IMR-90 (cell line): ENCODE measurements around the gene APOOL. TPM values are rescaled to one million over a fixed set of nuclear protein-coding genes. Genes with fewer than 3 reads are reported as not detected.
"Not testable (repeated sequence)": the region's sequence is repeated elsewhere in the genome, so short reads cannot be mapped to it uniquely, and the experiment has no call there.

Source experiments
- ATAC-seq: fragments of 200-7000 bp; cut with Tn5 transposase; 2 replicates; pipeline ENCODE4 v1.9.1; 2020; ENCODE audit warnings: low read depth, mild to moderate bottlenecking, moderate library complexity
- BruUV-seq: library from RNA; stranded (reverse); fragments of 400-500 nt; replicated peaks from 2 replicates; lab custom pipeline; 2021; lab: Mats Ljungman, UMichigan
- CTCF ChIA-PET: fragments of 300-600 bp; formaldehyde crosslinking; extraction: SDS; loops from one replicate; lab custom pipeline; 2021; ENCODE audit warnings: antibody characterized with exemption; lab: Yijun Ruan, JAX
- POLR2A ChIA-PET: fragments of 300-600 bp; sonication (Branson Sonifier 250); formaldehyde crosslinking; loops from one replicate; lab custom pipeline; 2022; ENCODE audit warnings: antibody characterized with exemption; ENCODE audit not compliant: unreplicated experiment; lab: Charles Lee
- DNase-seq: peaks from one replicate; pipeline ENCODE4 v3.0.0; 2013
- H2AFZ ChIP-seq: replicated peaks from 2 replicates; pipeline ENCODE3; 2013; ENCODE audit warnings: low read length, mild to moderate bottlenecking; ENCODE audit not compliant: poor library complexity
- H2AK5ac ChIP-seq: 2 replicates; pipeline ENCODE4 v1.6.1; 2013; ENCODE audit warnings: low read depth, low read length, inconsistent platforms
- H2AK9ac ChIP-seq: replicated peaks from 2 replicates; pipeline ENCODE3; 2013; ENCODE audit warnings: mild to moderate bottlenecking, low read depth, low read length, moderate library complexity; ENCODE audit not compliant: poor library complexity
- H2BK120ac ChIP-seq: 2 replicates; pipeline ENCODE4 v1.6.1; 2013; ENCODE audit warnings: low read depth, low read length, inconsistent platforms
- H2BK15ac ChIP-seq: 3 replicates; pipeline ENCODE4 v1.6.1; 2013; ENCODE audit warnings: low read depth, low read length, inconsistent platforms
- H2BK20ac ChIP-seq: 2 replicates; pipeline ENCODE4 v1.6.1; 2013; ENCODE audit warnings: low read depth, mild to moderate bottlenecking, inconsistent platforms, low read length, moderate library complexity
- H2BK5ac ChIP-seq: 2 replicates; pipeline ENCODE4 v1.6.1; 2013; ENCODE audit warnings: mild to moderate bottlenecking, low read depth, low read length, inconsistent platforms; ENCODE audit not compliant: poor library complexity, severe bottlenecking
- H3K14ac ChIP-seq: replicated peaks from 2 replicates; pipeline ENCODE4 v1.6.1; 2013; ENCODE audit warnings: low read depth, low read length, inconsistent platforms
- H3K18ac ChIP-seq: 2 replicates; pipeline ENCODE4 v1.6.1; 2013; ENCODE audit warnings: low read depth, low read length, control low read depth
- H3K23ac ChIP-seq: 2 replicates; pipeline ENCODE4 v1.6.1; 2013; ENCODE audit warnings: low read depth, low read length, inconsistent platforms
- H3K27ac ChIP-seq: 2 replicates; pipeline ENCODE4 v1.5.1; 2013; ENCODE audit warnings: mild to moderate bottlenecking, control low read depth, low read length; ENCODE audit not compliant: insufficient read depth
- H3K27me3 ChIP-seq: 2 replicates; pipeline ENCODE4 v1.6.1; 2013; ENCODE audit warnings: low read length; ENCODE audit not compliant: control insufficient read depth, insufficient read depth
- H3K36me3 ChIP-seq: 2 replicates; pipeline ENCODE4 v1.6.1; 2013; ENCODE audit warnings: low read length, mixed read lengths; ENCODE audit not compliant: control insufficient read depth, insufficient read depth
- H3K4ac ChIP-seq: 2 replicates; pipeline ENCODE4 v1.6.1; 2013; ENCODE audit warnings: low read depth, low read length, inconsistent platforms
- H3K4me1 ChIP-seq: 2 replicates; pipeline ENCODE4 v1.6.1; 2013; ENCODE audit warnings: low read length, mixed read lengths; ENCODE audit not compliant: control insufficient read depth, insufficient read depth
- H3K4me2 ChIP-seq: 2 replicates; pipeline ENCODE4 v1.6.1; 2013; ENCODE audit warnings: low read depth, mild to moderate bottlenecking, control low read depth, low read length, moderate library complexity
- H3K4me3 ChIP-seq: 2 replicates; pipeline ENCODE4 v1.5.1; 2013; ENCODE audit warnings: low read depth, mild to moderate bottlenecking, control low read depth, low read length, moderate library complexity; ENCODE audit not compliant: insufficient read depth
- H3K56ac ChIP-seq: 2 replicates; pipeline ENCODE4 v1.6.1; 2013; ENCODE audit warnings: low read length, inconsistent platforms; ENCODE audit not compliant: insufficient read depth; ENCODE audit errors: extremely low read depth
- H3K79me1 ChIP-seq, 2 experiments: 2 replicates each; pipeline ENCODE4 v1.6.1; 2013; ENCODE audit warnings: low read length in 2 of 2, inconsistent platforms in 1 of 2, low read depth in 1 of 2
- H3K9ac ChIP-seq: 2 replicates; pipeline ENCODE4 v1.6.1; 2013; ENCODE audit warnings: low read depth, low read length, control low read depth
- H3K9me1 ChIP-seq: 2 replicates; pipeline ENCODE4 v1.6.1; 2013; ENCODE audit warnings: low read length, inconsistent platforms; ENCODE audit not compliant: insufficient read depth
- H3K9me3 ChIP-seq: 2 replicates; pipeline ENCODE4 v1.6.1; 2013; ENCODE audit warnings: low read length; ENCODE audit not compliant: control insufficient read depth, insufficient read depth
- H4K20me1 ChIP-seq: 2 replicates; pipeline ENCODE4 v1.6.1; 2013; ENCODE audit warnings: low read length, inconsistent platforms; ENCODE audit not compliant: insufficient read depth
- H4K5ac ChIP-seq: 2 replicates; pipeline ENCODE4 v1.6.1; 2013; ENCODE audit warnings: mild to moderate bottlenecking, low read depth, low read length, control low read depth
- H4K8ac ChIP-seq, 2 experiments: 2 replicates each; pipeline ENCODE4 v1.6.1; 2013; ENCODE audit warnings: low read depth in 2 of 2, low read length in 2 of 2, control low read depth in 1 of 2, inconsistent platforms in 1 of 2
- H4K91ac ChIP-seq: 2 replicates; pipeline ENCODE4 v1.6.1; 2013; ENCODE audit warnings: low read depth, low read length, inconsistent platforms; ENCODE audit not compliant: insufficient read depth
- WGBS, 2 experiments: methylation state at CpG; one replicate each; pipeline versions ENCODE4 v1.1.5 to v1.1.7; 2013; ENCODE audit warnings: missing lambda C conversion rate in 2 of 2; ENCODE audit not compliant: insufficient read length in 1 of 2; ENCODE audit errors: extremely low coverage in 2 of 2; 5-methylcytosine and 5-hydroxymethylcytosine counted together
- dilution Hi-C: fragments of 300-500 bp; cut with HindIII; formaldehyde crosslinking; loops from one replicate; pipeline ENCODE4 v1.14.3; 2018; ENCODE audit warnings: low sequenced_read_pairs; ENCODE audit not compliant: unreplicated experiment
- in situ Hi-C: fragments of 300-500 bp; cut with MboI; formaldehyde crosslinking; loops from 3 replicates; pipeline ENCODE4 v1.14.3; 2019; ENCODE audit warnings: low sequenced_read_pairs, inconsistent platforms, mixed read lengths
- intact Hi-C: fragments of 100-400 bp; cut with micrococcal nuclease; formaldehyde crosslinking; loops from 2 replicates; pipeline ENCODE4 v1.10.0; 2022
- polyA plus RNA-seq, 3 experiments: library from polyadenylated mRNA; depleted of rRNA; stranded (reverse); fragments of >200 nt; gene quantifications; 2 replicates each; pipeline ENCODE4 v1.2.3, GENCODE V29; 2012; ENCODE audit warnings: low replicate concordance in 1 of 3
- total RNA-seq: library from RNA; depleted of rRNA; stranded (reverse); fragments of >200 nt; gene quantifications from 2 replicates; pipeline ENCODE4 v1.2.3, GENCODE V29; 2012

Gene APOOL
- total and polyA plus RNA-seq, 2 of the 4 experiments (the other 2 are of a cell fraction), result 4.6 to 9.7 TPM

DNA sequence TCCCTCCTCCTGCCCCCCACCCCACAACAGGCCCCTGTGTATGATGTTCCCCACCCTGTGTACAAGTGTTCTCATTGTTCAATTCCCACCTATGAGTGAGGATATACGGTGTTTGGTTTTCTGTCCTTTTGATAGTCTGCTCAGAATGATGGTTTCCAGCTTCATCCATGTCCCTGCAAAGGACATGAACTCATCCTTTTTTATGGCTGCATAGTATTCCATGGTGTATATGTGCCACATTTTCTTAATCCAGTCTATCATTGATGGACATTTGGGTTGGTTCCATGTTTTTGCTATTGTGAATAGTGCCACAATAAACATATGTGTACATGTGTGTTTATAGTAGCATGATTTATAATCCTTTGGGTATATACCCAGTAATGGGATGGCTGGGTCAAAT lies 73.6 kb downstream of the APOOL start:
- H3K56ac ChIP-seq, H3K14ac ChIP-seq, H3K79me1 ChIP-seq, H2AK5ac ChIP-seq, H3K9me3 ChIP-seq, H3K18ac ChIP-seq, H2BK15ac ChIP-seq, H2AFZ ChIP-seq, H4K20me1 ChIP-seq, H2BK120ac ChIP-seq, H3K4me1 ChIP-seq, intact Hi-C loops, H3K27ac ChIP-seq, H3K9ac ChIP-seq, H2BK5ac ChIP-seq, CTCF ChIA-PET, DNase-seq, H2AK9ac ChIP-seq, ATAC-seq, H3K36me3 ChIP-seq, BruUV-seq, POLR2A ChIA-PET, H3K4me3 ChIP-seq, H2BK20ac ChIP-seq, in situ Hi-C loops, H4K91ac ChIP-seq, H3K27me3 ChIP-seq, H4K5ac ChIP-seq, H4K8ac ChIP-seq, H3K23ac ChIP-seq, H3K4me2 ChIP-seq, H3K9me1 ChIP-seq, dilution Hi-C loops, H3K4ac ChIP-seq: not testable (repeated sequence)
- WGBS, 2 experiments, result no CpG with 5 or more reads among the region's 1 CpG
